Calu3 (cell line): ENCODE data around the gene ALMS1. TPM values are rescaled to one million over a fixed set of nuclear protein-coding genes. Genes with fewer than 3 reads are reported as not detected.

Experiments used
- Bru-seq: library from RNA; stranded (reverse); fragments of 400-500 nt; gene quantifications from one replicate; lab custom pipeline; 2021; lab: Mats Ljungman, UMichigan
- BruChase-seq, 2 experiments: library from RNA; stranded (reverse); fragments of 400-500 nt; gene quantifications; one replicate each; lab custom pipeline; 2021; lab: Mats Ljungman, UMichigan
- BruUV-seq: library from RNA; stranded (reverse); fragments of 400-500 nt; replicated peaks from 2 replicates; lab custom pipeline; 2021; lab: Mats Ljungman, UMichigan
- CTCF ChIA-PET: fragments of 300-600 bp; sonication (Branson Sonifier 250); formaldehyde crosslinking; loops from one replicate; lab custom pipeline; 2022; ENCODE audit warnings: antibody characterized with exemption; lab: Charles Lee
- DNase-seq: peaks from one replicate; pipeline ENCODE4 v3.0.0; 2022
- H3K27ac Mint-ChIP-seq: one replicate; pipeline ENCODE4 v1.8.0; 2022; ENCODE audit warnings: mixed read lengths; ENCODE audit not compliant: unreplicated experiment
- H3K27me3 Mint-ChIP-seq: one replicate; pipeline ENCODE4 v1.8.0; 2022; ENCODE audit warnings: mixed read lengths; ENCODE audit not compliant: unreplicated experiment
- H3K36me3 Mint-ChIP-seq: one replicate; pipeline ENCODE4 v1.8.0; 2022; ENCODE audit warnings: mild to moderate bottlenecking, moderate library complexity, mixed read lengths; ENCODE audit not compliant: insufficient read depth, unreplicated experiment
- H3K4me1 Mint-ChIP-seq: one replicate; pipeline ENCODE4 v1.8.0; 2022; ENCODE audit warnings: mild to moderate bottlenecking, low read depth, mixed read lengths; ENCODE audit not compliant: unreplicated experiment
- H3K4me3 Mint-ChIP-seq: one replicate; pipeline ENCODE4 v1.8.0; 2022; ENCODE audit warnings: mild to moderate bottlenecking, low read depth, moderate library complexity, mixed read lengths; ENCODE audit not compliant: unreplicated experiment
- H3K9me3 Mint-ChIP-seq: one replicate; pipeline ENCODE4 v1.8.0; 2022; ENCODE audit warnings: low read depth, mixed read lengths; ENCODE audit not compliant: unreplicated experiment
- intact Hi-C: fragments of 100-400 bp; cut with micrococcal nuclease; formaldehyde crosslinking; loops from one replicate; pipeline ENCODE4 v1.10.0; 2022; ENCODE audit not compliant: unreplicated experiment
- long read RNA-seq: library from polyadenylated mRNA; stranded (forward); transcript quantifications from one replicate; pipeline ENCODE4 v2.0.0, GENCODE V29; 2022
- total RNA-seq: library from RNA; stranded (reverse); gene quantifications from 2 replicates; pipeline ENCODE4 v1.2.3, GENCODE V29; 2022
- TF ChIP-seq, protein P1 (sequence below): fragments of 200-600 bp; IDR thresholded peaks from one replicate; pipeline ENCODE4 v1.8.0; 2022; ENCODE audit warnings: antibody characterized with exemption; ENCODE audit not compliant: unreplicated experiment

Gene ALMS1, protein sequence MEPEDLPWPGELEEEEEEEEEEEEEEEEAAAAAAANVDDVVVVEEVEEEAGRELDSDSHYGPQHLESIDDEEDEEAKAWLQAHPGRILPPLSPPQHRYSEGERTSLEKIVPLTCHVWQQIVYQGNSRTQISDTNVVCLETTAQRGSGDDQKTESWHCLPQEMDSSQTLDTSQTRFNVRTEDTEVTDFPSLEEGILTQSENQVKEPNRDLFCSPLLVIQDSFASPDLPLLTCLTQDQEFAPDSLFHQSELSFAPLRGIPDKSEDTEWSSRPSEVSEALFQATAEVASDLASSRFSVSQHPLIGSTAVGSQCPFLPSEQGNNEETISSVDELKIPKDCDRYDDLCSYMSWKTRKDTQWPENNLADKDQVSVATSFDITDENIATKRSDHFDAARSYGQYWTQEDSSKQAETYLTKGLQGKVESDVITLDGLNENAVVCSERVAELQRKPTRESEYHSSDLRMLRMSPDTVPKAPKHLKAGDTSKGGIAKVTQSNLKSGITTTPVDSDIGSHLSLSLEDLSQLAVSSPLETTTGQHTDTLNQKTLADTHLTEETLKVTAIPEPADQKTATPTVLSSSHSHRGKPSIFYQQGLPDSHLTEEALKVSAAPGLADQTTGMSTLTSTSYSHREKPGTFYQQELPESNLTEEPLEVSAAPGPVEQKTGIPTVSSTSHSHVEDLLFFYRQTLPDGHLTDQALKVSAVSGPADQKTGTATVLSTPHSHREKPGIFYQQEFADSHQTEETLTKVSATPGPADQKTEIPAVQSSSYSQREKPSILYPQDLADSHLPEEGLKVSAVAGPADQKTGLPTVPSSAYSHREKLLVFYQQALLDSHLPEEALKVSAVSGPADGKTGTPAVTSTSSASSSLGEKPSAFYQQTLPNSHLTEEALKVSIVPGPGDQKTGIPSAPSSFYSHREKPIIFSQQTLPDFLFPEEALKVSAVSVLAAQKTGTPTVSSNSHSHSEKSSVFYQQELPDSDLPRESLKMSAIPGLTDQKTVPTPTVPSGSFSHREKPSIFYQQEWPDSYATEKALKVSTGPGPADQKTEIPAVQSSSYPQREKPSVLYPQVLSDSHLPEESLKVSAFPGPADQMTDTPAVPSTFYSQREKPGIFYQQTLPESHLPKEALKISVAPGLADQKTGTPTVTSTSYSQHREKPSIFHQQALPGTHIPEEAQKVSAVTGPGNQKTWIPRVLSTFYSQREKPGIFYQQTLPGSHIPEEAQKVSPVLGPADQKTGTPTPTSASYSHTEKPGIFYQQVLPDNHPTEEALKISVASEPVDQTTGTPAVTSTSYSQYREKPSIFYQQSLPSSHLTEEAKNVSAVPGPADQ (N-terminal part only)
- 15.8 and 16.1 TPM in 2 replicates for total RNA-seq
- percentile 65 among the genes with signal in this experiment for Bru-seq, nascent RNA
- BruChase-seq, experiment 1, labeled RNA remaining after a 6-hour chase: percentile 59 among the genes with signal in this experiment
- percentile 58 among the genes with signal in this experiment for BruChase-seq, experiment 2, labeled RNA remaining after a 2-hour chase
- long read RNA-seq, partial matches to known transcripts: 0 of 2 reads
- long read RNA-seq, other reads (novel, unspliced or antisense): 2 of 2 reads

DNA sequence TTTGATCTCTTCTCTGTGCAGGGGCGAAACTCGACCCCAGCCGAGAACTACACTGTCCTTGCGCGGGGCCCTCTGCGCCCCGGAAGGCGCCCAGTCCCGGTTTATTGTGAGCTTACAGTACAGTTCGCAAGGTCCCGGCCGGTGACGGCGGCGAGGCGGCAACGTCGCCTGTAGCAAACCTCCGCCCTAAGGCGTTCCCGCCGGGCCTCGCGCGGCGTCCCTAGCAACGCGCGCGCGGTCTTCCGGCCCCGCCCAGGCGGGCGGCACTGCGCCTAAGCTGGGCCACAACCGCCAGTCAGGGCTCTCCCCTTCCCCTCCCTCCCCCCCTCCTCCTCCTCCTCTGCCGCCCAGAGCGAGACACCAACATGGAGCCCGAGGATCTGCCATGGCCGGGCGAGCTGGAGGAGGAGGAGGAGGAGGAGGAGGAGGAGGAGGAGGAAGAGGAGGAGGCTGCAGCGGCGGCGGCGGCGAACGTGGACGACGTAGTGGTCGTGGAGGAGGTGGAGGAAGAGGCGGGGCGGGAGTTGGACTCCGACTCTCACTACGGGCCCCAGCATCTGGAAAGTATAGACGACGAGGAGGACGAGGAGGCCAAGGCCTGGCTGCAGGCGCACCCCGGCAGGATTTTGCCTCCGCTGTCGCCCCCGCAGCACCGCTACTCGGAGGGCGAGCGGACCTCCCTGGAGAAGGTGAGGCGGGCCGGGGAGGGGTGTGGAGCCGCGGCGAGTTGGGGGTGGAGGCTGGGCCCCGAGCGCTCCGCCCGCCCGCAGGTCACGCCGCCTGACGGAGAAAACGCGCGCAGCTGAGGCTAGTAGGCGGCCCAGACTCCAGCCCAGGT, at the start of gene ALMS1:
TSS of gene ALMS1 (plus strand) at position 333 of the 838 bp plus-strand sequence. CDS start at position 366, 33 bp downstream.
- Mint-ChIP-seq H3K9me3 (no peaks in the 10 kb centered on the region), H3K27ac (peak within 1 kb of the TSS; percentile 57), H3K4me1 (peaks cover 14% of the 10 kb centered on the region), H3K27me3 (peaks cover 29% of the 10 kb centered on the region), H3K4me3 (peak within 1 kb of the TSS; percentile 97), H3K36me3 (peaks cover 18% of the 10 kb centered on the region)
- DNase-seq: peak; percentile 89
- TF ChIP-seq, protein P1, sequence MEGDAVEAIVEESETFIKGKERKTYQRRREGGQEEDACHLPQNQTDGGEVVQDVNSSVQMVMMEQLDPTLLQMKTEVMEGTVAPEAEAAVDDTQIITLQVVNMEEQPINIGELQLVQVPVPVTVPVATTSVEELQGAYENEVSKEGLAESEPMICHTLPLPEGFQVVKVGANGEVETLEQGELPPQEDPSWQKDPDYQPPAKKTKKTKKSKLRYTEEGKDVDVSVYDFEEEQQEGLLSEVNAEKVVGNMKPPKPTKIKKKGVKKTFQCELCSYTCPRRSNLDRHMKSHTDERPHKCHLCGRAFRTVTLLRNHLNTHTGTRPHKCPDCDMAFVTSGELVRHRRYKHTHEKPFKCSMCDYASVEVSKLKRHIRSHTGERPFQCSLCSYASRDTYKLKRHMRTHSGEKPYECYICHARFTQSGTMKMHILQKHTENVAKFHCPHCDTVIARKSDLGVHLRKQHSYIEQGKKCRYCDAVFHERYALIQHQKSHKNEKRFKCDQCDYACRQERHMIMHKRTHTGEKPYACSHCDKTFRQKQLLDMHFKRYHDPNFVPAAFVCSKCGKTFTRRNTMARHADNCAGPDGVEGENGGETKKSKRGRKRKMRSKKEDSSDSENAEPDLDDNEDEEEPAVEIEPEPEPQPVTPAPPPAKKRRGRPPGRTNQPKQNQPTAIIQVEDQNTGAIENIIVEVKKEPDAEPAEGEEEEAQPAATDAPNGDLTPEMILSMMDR: no peak
- intact Hi-C loops: no loop called here
- BruUV-seq: no TSS peak
- CTCF ChIA-PET: interaction anchor here (0.6 to 1.2 kb wide), 4 partner anchors 17 to 1460 kb away, joined by 4 to 8 read pairs (median 4); no protein-coding TSS in a partner anchor

DNA sequence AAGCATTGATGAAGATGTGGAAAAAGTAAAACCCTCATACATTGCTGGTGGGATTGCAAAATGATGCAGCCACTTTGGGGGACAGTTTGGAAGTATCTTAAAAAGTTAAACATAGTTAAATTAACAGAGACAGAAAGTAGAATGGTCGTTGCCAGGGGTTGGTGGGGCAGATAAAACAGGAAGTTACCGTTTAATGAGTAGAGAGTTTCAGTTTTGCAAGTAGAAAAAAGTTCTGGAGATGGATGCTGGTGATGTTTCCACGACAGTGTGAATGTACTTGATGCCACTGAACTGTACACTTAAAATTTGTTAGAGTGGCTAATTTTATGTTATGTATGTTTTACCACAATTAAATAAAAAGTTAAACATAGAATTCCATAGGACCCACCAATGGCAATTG, 47.8 kb upstream of the ALMS1 start:
- CTCF ChIA-PET: no interaction called here
- TF ChIP-seq, protein P1: no peak
- intact Hi-C loops: no loop called here
- BruUV-seq: no TSS peak
- Mint-ChIP-seq H3K27me3 (peaks cover 12% of the 10 kb centered on the region), H3K4me3 (no peak overlapping the region), H3K4me1 (no peaks in the 10 kb centered on the region), H3K27ac (no peak overlapping the region), H3K36me3 (no peaks in the 10 kb centered on the region), H3K9me3 (no peaks in the 10 kb centered on the region)
- DNase-seq: no peak

DNA sequence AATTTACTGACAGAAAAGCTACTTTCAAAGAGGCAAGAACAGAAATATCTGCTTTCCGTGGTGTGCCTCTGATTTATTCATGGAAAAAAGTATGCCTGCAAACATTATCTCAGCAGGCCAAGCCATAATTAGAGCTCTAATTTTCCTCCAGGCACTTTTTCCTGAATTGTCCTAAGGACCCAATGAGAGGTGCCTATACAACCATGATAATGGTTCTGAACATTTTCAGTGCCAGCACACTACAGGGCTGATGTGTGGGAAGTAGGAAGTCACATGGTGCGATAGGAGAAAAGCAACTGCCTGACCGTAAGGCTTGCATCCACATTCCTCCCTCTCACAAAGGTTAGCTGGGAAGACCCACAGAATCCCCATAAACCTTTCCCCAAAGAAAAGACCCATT, 46.4 kb upstream of the ALMS1 start:
- Mint-ChIP-seq H3K4me1 (no peaks in the 10 kb centered on the region), H3K9me3 (no peaks in the 10 kb centered on the region), H3K27ac (no peak overlapping the region), H3K27me3 (peaks cover 12% of the 10 kb centered on the region), H3K4me3 (no peak overlapping the region), H3K36me3 (no peaks in the 10 kb centered on the region)
- intact Hi-C loops: no loop called here
- DNase-seq: no peak
- TF ChIP-seq, protein P1: no peak
- BruUV-seq: no TSS peak
- CTCF ChIA-PET: no interaction called here
